ENCODE data around the gene HADHA.

DNA sequence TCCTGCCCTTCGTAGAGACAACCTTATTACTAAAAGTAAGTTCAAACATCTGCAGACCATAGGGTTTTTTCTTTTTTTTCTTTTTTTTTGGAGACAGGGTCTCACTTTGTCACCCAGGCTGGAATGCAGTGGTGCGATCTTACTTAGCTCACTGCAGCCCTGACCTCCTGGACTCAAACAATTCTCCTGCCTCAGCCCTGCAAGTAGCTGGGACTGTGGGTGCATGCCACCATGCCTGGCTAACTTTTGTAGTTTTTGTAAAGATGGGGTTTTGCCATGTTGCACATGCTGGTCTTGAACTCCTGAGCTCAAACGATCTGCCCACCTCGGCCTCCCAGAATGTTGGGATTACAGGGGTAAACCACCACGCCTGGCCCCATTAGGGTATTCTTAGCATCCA is 32.4 kb downstream of the HADHA start:
- TF ChIP-seq, protein P1, sequence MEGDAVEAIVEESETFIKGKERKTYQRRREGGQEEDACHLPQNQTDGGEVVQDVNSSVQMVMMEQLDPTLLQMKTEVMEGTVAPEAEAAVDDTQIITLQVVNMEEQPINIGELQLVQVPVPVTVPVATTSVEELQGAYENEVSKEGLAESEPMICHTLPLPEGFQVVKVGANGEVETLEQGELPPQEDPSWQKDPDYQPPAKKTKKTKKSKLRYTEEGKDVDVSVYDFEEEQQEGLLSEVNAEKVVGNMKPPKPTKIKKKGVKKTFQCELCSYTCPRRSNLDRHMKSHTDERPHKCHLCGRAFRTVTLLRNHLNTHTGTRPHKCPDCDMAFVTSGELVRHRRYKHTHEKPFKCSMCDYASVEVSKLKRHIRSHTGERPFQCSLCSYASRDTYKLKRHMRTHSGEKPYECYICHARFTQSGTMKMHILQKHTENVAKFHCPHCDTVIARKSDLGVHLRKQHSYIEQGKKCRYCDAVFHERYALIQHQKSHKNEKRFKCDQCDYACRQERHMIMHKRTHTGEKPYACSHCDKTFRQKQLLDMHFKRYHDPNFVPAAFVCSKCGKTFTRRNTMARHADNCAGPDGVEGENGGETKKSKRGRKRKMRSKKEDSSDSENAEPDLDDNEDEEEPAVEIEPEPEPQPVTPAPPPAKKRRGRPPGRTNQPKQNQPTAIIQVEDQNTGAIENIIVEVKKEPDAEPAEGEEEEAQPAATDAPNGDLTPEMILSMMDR (IDR thresholded peaks at IDR 0.05): no peak
- TF ChIP-seq POLR2A (IDR thresholded peaks at IDR 0.05): no peak

Measured in heart left ventricle (tissue), 13 donors.